GM23248 (cell line): Measurements from ENCODE around the gene IRF8. TPM values are rescaled to one million over a fixed set of nuclear protein-coding genes. Genes with fewer than 3 reads are reported as not detected.
"Not testable (repeated sequence)": the region's sequence is repeated elsewhere in the genome, so short reads cannot be mapped to it uniquely, and the experiment has no call there.

Source experiments
- DNase-seq: peaks from one replicate; pipeline ENCODE4 v3.0.0-alpha.2; 2015
- H2AFZ ChIP-seq: fragments of 200-600 bp; sonication (generic); 2 replicates; pipeline ENCODE4 v1.6.1; 2016; ENCODE audit warnings: antibody characterized with exemption
- H3F3A ChIP-seq: fragments of 200-600 bp; sonication (generic); 2 replicates; pipeline ENCODE4 v1.6.1; 2016; ENCODE audit warnings: mild to moderate bottlenecking, antibody characterized with exemption, mixed run types; ENCODE audit not compliant: insufficient read depth
- H3K27ac ChIP-seq: fragments of 200-600 bp; sonication (generic); 2 replicates; pipeline ENCODE4 v1.5.1; 2016; ENCODE audit warnings: mild to moderate bottlenecking
- H3K27me3 ChIP-seq: fragments of 200-600 bp; sonication (generic); replicated peaks from 2 replicates; pipeline ENCODE4 v1.6.1; 2016; ENCODE audit warnings: mild to moderate bottlenecking; ENCODE audit not compliant: insufficient read depth
- H3K36me3 ChIP-seq: fragments of 200-600 bp; sonication (generic); 2 replicates; pipeline ENCODE4 v1.6.1; 2016; ENCODE audit warnings: low read depth, mild to moderate bottlenecking
- H3K4me1 ChIP-seq: fragments of 200-600 bp; sonication (generic); 2 replicates; pipeline ENCODE4 v1.6.1; 2016; ENCODE audit warnings: mild to moderate bottlenecking; ENCODE audit not compliant: insufficient read depth
- H3K4me2 ChIP-seq: fragments of 200-600 bp; sonication (generic); one replicate; pipeline ENCODE4 v1.6.1; 2016; ENCODE audit warnings: mild to moderate bottlenecking; ENCODE audit not compliant: unreplicated experiment
- H3K4me3 ChIP-seq: fragments of 200-600 bp; sonication (generic); 2 replicates; pipeline ENCODE4 v1.5.1; 2016; ENCODE audit warnings: mild to moderate bottlenecking
- H3K79me2 ChIP-seq: fragments of 200-600 bp; sonication (generic); 2 replicates; pipeline ENCODE4 v1.6.1; 2016; ENCODE audit warnings: mild to moderate bottlenecking; ENCODE audit not compliant: insufficient read depth
- H3K9ac ChIP-seq: fragments of 200-600 bp; sonication (generic); 2 replicates; pipeline ENCODE4 v1.6.1; 2016; ENCODE audit warnings: mild to moderate bottlenecking
- H3K9me2 ChIP-seq: fragments of 200-600 bp; sonication (generic); 2 replicates; pipeline ENCODE4 v1.6.1; 2016; ENCODE audit warnings: mixed run types, mild to moderate bottlenecking, moderate library complexity; ENCODE audit not compliant: insufficient read depth
- H3K9me3 ChIP-seq: fragments of 200-600 bp; sonication (generic); one replicate; pipeline ENCODE4 v1.6.1; 2017; ENCODE audit warnings: low read depth
- H4K20me1 ChIP-seq: fragments of 200-600 bp; sonication (generic); 2 replicates; pipeline ENCODE4 v1.6.0; 2016; ENCODE audit not compliant: insufficient read depth
- EZH2 ChIP-seq: fragments of 200-600 bp; sonication (generic); IDR thresholded peaks from 2 replicates; pipeline ENCODE4 v1.6.1; 2018; ENCODE audit warnings: antibody characterized with exemption, mild to moderate bottlenecking; ENCODE audit not compliant: insufficient read depth, poor library complexity, severe bottlenecking
- EZH2phosphoT487 ChIP-seq: fragments of 200-600 bp; sonication (generic); IDR thresholded peaks from 2 replicates; pipeline ENCODE4 v1.6.1; 2018; ENCODE audit warnings: antibody characterized with exemption, moderate library complexity, mild to moderate bottlenecking, low read depth; ENCODE audit not compliant: insufficient read depth
- WGBS, 2 experiments: methylation state at CpG; one replicate each; pipeline ENCODE4 v1.1.6; 2015 to 2017; ENCODE audit warnings: low lambda C conversion rate in 2 of 2, low coverage in 1 of 2; ENCODE audit errors: missing lambda C conversion rate in 2 of 2; 5-methylcytosine and 5-hydroxymethylcytosine counted together
- in situ Hi-C: fragments of 300-500 bp; cut with MboI; formaldehyde crosslinking; loops from 2 replicates; pipeline ENCODE4 v1.15.0; 2020
- polyA plus RNA-seq: library from polyadenylated mRNA; unstranded; fragments of >200 nt; fragmentation: Nextera tagmentation; extraction: Ambion mirVana; gene quantifications from 2 replicates; pipeline ENCODE4 v1.2.1, GENCODE V29; 2016
- total RNA-seq: library from RNA; depleted of rRNA; stranded (reverse); fragments of >200 nt; shearing (Covaris generic); gene quantifications from 2 replicates; pipeline ENCODE4 v1.2.3, GENCODE V29; 2014

Gene IRF8
- total and polyA plus RNA-seq, 2 experiments from 2014 or later = 0.31 TPM; not detected in 1

- TF ChIP-seq EZH2 = no peak
- no peak for TF ChIP-seq EZH2phosphoT487
- H3K4me3 ChIP-seq = no peak overlapping the region
- H3F3A ChIP-seq = no peaks in the 10 kb centered on the region
- in situ Hi-C loops = no loop called here
- no peak overlapping the region for H3K27ac ChIP-seq
- no peak overlapping the region for H2AFZ ChIP-seq
- peaks cover 74% of the 10 kb centered on the region for H3K27me3 ChIP-seq
- H3K9ac ChIP-seq = no peak overlapping the region
- no peaks in the 10 kb centered on the region for H3K36me3 ChIP-seq
- no peak for DNase-seq
- H3K9me3 ChIP-seq = no peaks in the 10 kb centered on the region
- H4K20me1 ChIP-seq = no peaks in the 10 kb centered on the region
- no peaks in the 10 kb centered on the region for H3K79me2 ChIP-seq
- 39 to 40% methylated on average over 12 of the region's 12 CpGs for WGBS, 2 experiments
- H3K4me1 ChIP-seq = no peaks in the 10 kb centered on the region
- no peaks in the 10 kb centered on the region for H3K9me2 ChIP-seq
- no peak overlapping the region for H3K4me2 ChIP-seq
Measured at GRCh38 chr16:85869785-85870558, 29.0 kb upstream of the IRF8 start.

DNA sequence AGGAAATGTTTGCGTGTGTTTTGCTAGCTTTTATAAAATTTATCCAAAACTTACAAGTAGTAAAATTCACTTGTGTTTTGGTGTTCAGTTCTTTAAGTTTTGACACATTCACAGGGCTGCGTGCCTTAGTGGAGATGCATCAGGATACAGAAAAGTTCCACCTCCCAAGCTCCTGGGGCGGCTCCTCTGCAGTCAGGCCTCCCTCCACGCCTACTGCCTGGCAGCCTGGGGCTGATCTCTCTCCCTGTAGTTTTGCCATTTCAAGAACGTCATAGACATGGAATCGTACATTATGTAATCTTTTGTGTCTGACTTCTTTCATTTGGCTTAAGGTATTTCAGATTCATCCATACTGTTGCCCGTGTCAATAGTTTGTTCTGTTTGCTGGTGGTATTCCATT, 27.2 kb upstream of the IRF8 start:
- no peak overlapping the region for H3K9ac ChIP-seq
- no peak overlapping the region for H3K4me3 ChIP-seq
- DNase-seq = no peak
- TF ChIP-seq EZH2phosphoT487 (no peak), EZH2 (no peak)
- H3K9me2 ChIP-seq = no peaks in the 10 kb centered on the region
- in situ Hi-C loops = no loop called here
- H3K79me2 ChIP-seq = no peaks in the 10 kb centered on the region
- H3F3A ChIP-seq = no peaks in the 10 kb centered on the region
- no peak overlapping the region for H2AFZ ChIP-seq
- H4K20me1 ChIP-seq = no peaks in the 10 kb centered on the region
- no peak overlapping the region for H3K27ac ChIP-seq
- peaks cover 69% of the 10 kb centered on the region for H3K27me3 ChIP-seq
- H3K4me2 ChIP-seq = no peak overlapping the region
- no peaks in the 10 kb centered on the region for H3K36me3 ChIP-seq
- H3K4me1 ChIP-seq = no peaks in the 10 kb centered on the region
- whole genome bisulfite sequencing, 2 experiments = 54 to 55% methylated on average over 7 of the region's 7 CpGs
- no peaks in the 10 kb centered on the region for H3K9me3 ChIP-seq

DNA sequence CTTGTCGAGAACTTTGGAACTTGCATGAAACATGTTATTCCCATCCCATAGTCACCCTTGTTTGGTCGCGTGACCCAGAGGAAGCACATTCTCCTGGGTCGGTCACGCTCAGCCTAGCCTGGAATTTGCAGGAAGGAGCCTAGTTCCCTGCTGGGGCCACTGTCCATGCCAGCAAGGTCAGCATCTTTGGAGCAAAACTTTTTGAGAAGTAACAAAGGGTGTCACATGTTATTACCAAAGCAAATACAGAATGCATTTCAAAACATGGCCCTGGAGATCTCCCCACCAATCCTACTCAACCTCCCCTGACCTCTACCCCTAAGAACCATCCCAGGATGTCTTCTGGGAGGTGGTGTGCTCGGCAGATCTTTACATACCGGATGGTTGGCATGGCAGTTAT, 26.2 kb upstream of the IRF8 start:
- no peaks in the 10 kb centered on the region for H3F3A ChIP-seq
- no peaks in the 10 kb centered on the region for H3K9me2 ChIP-seq
- no peak overlapping the region for H3K27ac ChIP-seq
- in situ Hi-C loops = no loop called here
- no peak overlapping the region for H3K9ac ChIP-seq
- no peak overlapping the region for H3K4me3 ChIP-seq
- no peaks in the 10 kb centered on the region for H3K9me3 ChIP-seq
- H3K27me3 ChIP-seq = peaks cover 63% of the 10 kb centered on the region
- no peaks in the 10 kb centered on the region for H3K36me3 ChIP-seq
- no peaks in the 10 kb centered on the region for H4K20me1 ChIP-seq
- H3K79me2 ChIP-seq = no peaks in the 10 kb centered on the region
- WGBS, 2 experiments = 59 to 69% methylated on average over 7 of the region's 7 CpGs
- no peak overlapping the region for H2AFZ ChIP-seq
- no peak overlapping the region for H3K4me2 ChIP-seq
- no peak for DNase-seq
- no peak for TF ChIP-seq EZH2phosphoT487
- no peak for TF ChIP-seq EZH2
- no peaks in the 10 kb centered on the region for H3K4me1 ChIP-seq

GRCh38 chr16:85873153-85873552, 25.8 kb upstream of the IRF8 start:
- Histone ChIP-seq H3K9me2 (no peaks in the 10 kb centered on the region), H3K4me1 (no peaks in the 10 kb centered on the region), H3K27ac (no peak overlapping the region), H3K36me3 (no peaks in the 10 kb centered on the region), H3F3A (no peaks in the 10 kb centered on the region), H3K9ac (no peak overlapping the region), H2AFZ (no peak overlapping the region), H3K79me2 (no peaks in the 10 kb centered on the region), H3K4me3 (no peak overlapping the region), H3K4me2 (no peak overlapping the region), H3K27me3 (peaks cover 59% of the 10 kb centered on the region), H3K9me3 (no peaks in the 10 kb centered on the region), H4K20me1 (no peaks in the 10 kb centered on the region)
- no peak for DNase-seq
- WGBS, 2 experiments = 36 to 42% methylated on average over 8 of the region's 8 CpGs
- in situ Hi-C loops = no loop called here
- TF ChIP-seq EZH2 (no peak), EZH2phosphoT487 (no peak)

- H3K4me3 ChIP-seq, H3K27ac ChIP-seq, H4K20me1 ChIP-seq, DNase-seq, H3K4me1 ChIP-seq, H3K4me2 ChIP-seq, H3K9me2 ChIP-seq, in situ Hi-C loops, H2AFZ ChIP-seq, H3K79me2 ChIP-seq, H3F3A ChIP-seq, H3K9ac ChIP-seq, H3K9me3 ChIP-seq, H3K36me3 ChIP-seq: not testable (repeated sequence)
- peaks cover 50% of the 10 kb centered on the region for H3K27me3 ChIP-seq
- WGBS, 2 experiments = 60 to 62% methylated on average over 5 of the region's 5 CpGs
Measured at GRCh38 chr16:85874031-85874430, 24.9 kb upstream of the IRF8 start.
